ENCODE results near the gene DDX20. TPM values are rescaled to one million over a fixed set of nuclear protein-coding genes. Genes with fewer than 3 reads are reported as not detected.
A peak's percentile ranks its signal among the peaks of the same experiment; 100 is the strongest.

Gene DDX20
- total RNA-seq, 1 donor from 2014 or later = 15.4 TPM

DNA sequence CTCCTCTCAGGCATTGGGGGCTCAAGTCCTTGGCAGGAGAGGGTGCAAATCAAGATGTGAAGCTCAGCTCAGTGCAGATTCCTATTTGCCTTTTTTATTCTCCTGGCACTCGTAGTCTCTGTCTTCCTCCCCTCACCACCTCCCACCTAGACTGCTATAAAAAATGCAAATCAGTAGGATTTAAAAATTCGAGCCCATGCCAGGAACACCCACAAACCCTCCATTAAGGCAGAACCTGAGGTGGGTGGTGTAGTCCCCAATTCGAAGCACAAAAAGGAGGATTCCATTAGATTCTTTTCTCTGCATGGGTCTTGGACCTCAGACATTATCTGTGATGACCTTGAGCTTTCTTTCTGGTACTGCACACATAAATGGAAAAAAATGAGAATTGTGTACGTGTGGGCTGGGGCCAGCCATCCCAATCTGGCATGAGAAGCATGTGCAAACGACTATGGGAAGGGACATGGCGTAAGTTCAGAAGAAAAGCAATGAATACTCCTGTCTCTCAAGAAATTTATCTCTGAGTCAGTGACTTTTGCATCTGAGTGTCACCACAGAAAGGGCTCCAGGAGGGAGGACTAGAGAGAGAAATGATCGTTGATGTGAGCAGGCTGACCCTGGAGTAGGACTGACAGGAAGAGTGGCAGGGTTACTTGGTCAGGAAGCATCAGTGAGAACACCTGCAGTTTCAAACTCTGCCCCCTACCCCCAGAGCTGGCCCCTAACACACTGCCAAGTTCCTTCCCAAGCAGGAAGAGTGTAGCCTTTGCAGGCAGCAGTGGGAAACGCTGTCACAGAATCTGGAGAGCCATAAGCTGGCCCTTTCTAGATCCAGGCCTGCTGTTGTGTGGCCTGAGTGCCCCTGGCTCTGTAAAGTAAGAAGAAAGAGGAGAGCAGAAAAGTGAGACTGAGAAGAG is 18.2 kb upstream of the DDX20 start:
- H3K27me3 Mint-ChIP-seq (ENCODE audit: low read depth, unreplicated experiment) = peaks cover 9% of the 10 kb centered on the region
- H3K27me3 ChIP-seq (ENCODE audit: insufficient read depth, low read length) = no peaks in the 10 kb centered on the region
- FAIRE-seq (no peak), DNase-seq (ENCODE audit: low read depth) (no peak)
- peak overlapping the region; percentile 65 for H3K4me3 ChIP-seq (ENCODE audit: insufficient read depth, low read depth, low read length)
- H3K27ac ChIP-seq (ENCODE audit: low read depth, low read length) = no peak overlapping the region
- peak overlapping the region; percentile 76 for H3K9ac ChIP-seq (ENCODE audit: low read length)
- peaks cover 7% of the 10 kb centered on the region for H3K36me3 Mint-ChIP-seq (ENCODE audit: low read depth, unreplicated experiment)
- peaks cover 11% of the 10 kb centered on the region for H4K20me1 ChIP-seq (ENCODE audit: insufficient read depth, low read length)
- no peak overlapping the region for H2AFZ ChIP-seq (ENCODE audit: low read depth, low read length)
- no peaks in the 10 kb centered on the region for H3K79me2 ChIP-seq (ENCODE audit: insufficient read depth, low read length)
- H3K4me1 Mint-ChIP-seq (ENCODE audit: low read depth, unreplicated experiment) = peaks cover 12% of the 10 kb centered on the region
- no peaks in the 10 kb centered on the region for H3K9me3 Mint-ChIP-seq (ENCODE audit: unreplicated experiment)
- TF ChIP-seq EZH2 (IDR thresholded peaks at IDR 0.05; ENCODE audit: insufficient read depth, low read length) = no peak
- TF ChIP-seq, protein P1, sequence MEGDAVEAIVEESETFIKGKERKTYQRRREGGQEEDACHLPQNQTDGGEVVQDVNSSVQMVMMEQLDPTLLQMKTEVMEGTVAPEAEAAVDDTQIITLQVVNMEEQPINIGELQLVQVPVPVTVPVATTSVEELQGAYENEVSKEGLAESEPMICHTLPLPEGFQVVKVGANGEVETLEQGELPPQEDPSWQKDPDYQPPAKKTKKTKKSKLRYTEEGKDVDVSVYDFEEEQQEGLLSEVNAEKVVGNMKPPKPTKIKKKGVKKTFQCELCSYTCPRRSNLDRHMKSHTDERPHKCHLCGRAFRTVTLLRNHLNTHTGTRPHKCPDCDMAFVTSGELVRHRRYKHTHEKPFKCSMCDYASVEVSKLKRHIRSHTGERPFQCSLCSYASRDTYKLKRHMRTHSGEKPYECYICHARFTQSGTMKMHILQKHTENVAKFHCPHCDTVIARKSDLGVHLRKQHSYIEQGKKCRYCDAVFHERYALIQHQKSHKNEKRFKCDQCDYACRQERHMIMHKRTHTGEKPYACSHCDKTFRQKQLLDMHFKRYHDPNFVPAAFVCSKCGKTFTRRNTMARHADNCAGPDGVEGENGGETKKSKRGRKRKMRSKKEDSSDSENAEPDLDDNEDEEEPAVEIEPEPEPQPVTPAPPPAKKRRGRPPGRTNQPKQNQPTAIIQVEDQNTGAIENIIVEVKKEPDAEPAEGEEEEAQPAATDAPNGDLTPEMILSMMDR (IDR thresholded peaks at IDR 0.05; ENCODE audit: insufficient read depth, low read depth, low read length) = no peak
- peak overlapping the region; percentile 9 for H3K27ac Mint-ChIP-seq (ENCODE audit: unreplicated experiment)
- peak overlapping the region; percentile 96 for H3K4me2 ChIP-seq (ENCODE audit: low read length)
- H3K36me3 ChIP-seq (ENCODE audit: insufficient read depth, low read length) = no peaks in the 10 kb centered on the region
- H3K4me3 Mint-ChIP-seq (ENCODE audit: unreplicated experiment) = peak overlapping the region; percentile 81
- H3K4me1 ChIP-seq (ENCODE audit: insufficient read depth, low read length) = peaks cover 40% of the 10 kb centered on the region
- no peaks in the 10 kb centered on the region for H3K9me3 ChIP-seq (ENCODE audit: insufficient read depth, low read depth, low read length)

DNA sequence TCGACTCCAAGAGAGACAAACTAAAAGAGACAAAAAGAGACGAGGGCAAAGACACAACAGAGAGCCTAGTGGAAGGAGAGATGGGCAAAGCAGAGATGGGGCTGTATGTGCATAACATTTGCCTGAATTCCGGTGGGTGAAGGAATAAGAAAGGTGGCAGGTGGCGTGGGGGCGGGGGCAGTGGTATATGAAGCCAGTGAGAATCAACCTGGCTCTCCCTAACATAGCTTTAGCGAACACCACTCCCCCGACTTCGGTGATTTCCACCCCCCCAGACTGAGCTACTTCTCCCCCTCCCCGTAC is 17.6 kb upstream of the DDX20 start:
- Histone ChIP-seq H3K4me3 (ENCODE audit: insufficient read depth, low read depth, low read length) (peak overlapping the region; percentile 65), H4K20me1 (ENCODE audit: insufficient read depth, low read length) (peaks cover 11% of the 10 kb centered on the region), H3K4me1 (ENCODE audit: insufficient read depth, low read length) (peaks cover 39% of the 10 kb centered on the region), H2AFZ (ENCODE audit: low read depth, low read length) (no peak overlapping the region), H3K27ac (ENCODE audit: low read depth, low read length) (no peak overlapping the region), H3K27me3 (ENCODE audit: insufficient read depth, low read length) (no peaks in the 10 kb centered on the region), H3K79me2 (ENCODE audit: insufficient read depth, low read length) (no peaks in the 10 kb centered on the region), H3K9ac (ENCODE audit: low read length) (peak overlapping the region; percentile 76), H3K4me2 (ENCODE audit: low read length) (peak overlapping the region; percentile 96), H3K9me3 (ENCODE audit: insufficient read depth, low read depth, low read length) (no peaks in the 10 kb centered on the region), H3K36me3 (ENCODE audit: insufficient read depth, low read length) (no peaks in the 10 kb centered on the region)
- H3K36me3 Mint-ChIP-seq (ENCODE audit: low read depth, unreplicated experiment) = peaks cover 2% of the 10 kb centered on the region
- H3K27ac Mint-ChIP-seq (ENCODE audit: unreplicated experiment) = peak overlapping the region; percentile 9
- no peaks in the 10 kb centered on the region for H3K9me3 Mint-ChIP-seq (ENCODE audit: unreplicated experiment)
- H3K27me3 Mint-ChIP-seq (ENCODE audit: low read depth, unreplicated experiment) = peaks cover 12% of the 10 kb centered on the region
- TF ChIP-seq, protein P1 (IDR thresholded peaks at IDR 0.05; ENCODE audit: insufficient read depth, low read depth, low read length) = no peak
- no peak for TF ChIP-seq EZH2 (IDR thresholded peaks at IDR 0.05; ENCODE audit: insufficient read depth, low read length)
- H3K4me1 Mint-ChIP-seq (ENCODE audit: low read depth, unreplicated experiment) = peaks cover 12% of the 10 kb centered on the region
- FAIRE-seq (no peak), DNase-seq (ENCODE audit: low read depth) (no peak)
- peak overlapping the region; percentile 81 for H3K4me3 Mint-ChIP-seq (ENCODE audit: unreplicated experiment)

Data from astrocyte (in vitro differentiated cells and primary cell).